Vagina (tissue), 2 donors: ENCODE data around the gene PPP1R13B. TPM values are rescaled to one million over a fixed set of nuclear protein-coding genes. Genes with fewer than 3 reads are reported as not detected.

Experiments
- DNase-seq, 2 donors: peaks; one replicate each; pipeline ENCODE4 v3.0.0-alpha.2; 2017; ENCODE audit errors: extremely low spot score in 2 of 2
- H3K27ac ChIP-seq: fragments of 200-600 bp; sonication (generic); one replicate; pipeline ENCODE4 v1.5.1; 2019
- H3K27me3 ChIP-seq: fragments of 200-600 bp; sonication (generic); one replicate; pipeline ENCODE4 v1.5.1; 2019
- H3K36me3 ChIP-seq, 2 donors: fragments of 200-600 bp; sonication (generic); one replicate each; pipeline ENCODE4 v1.5.1; 2017 to 2019
- H3K4me1 ChIP-seq: fragments of 200-600 bp; sonication (generic); one replicate; pipeline ENCODE4 v1.5.1; 2019
- H3K4me3 ChIP-seq, 2 donors: fragments of 200-600 bp; sonication (generic); 1 replicate in 1 of 2; 2 replicates in 1 of 2; pipeline ENCODE4 v1.5.1; 2016 to 2019
- H3K9me3 ChIP-seq: fragments of 200-600 bp; sonication (generic); one replicate; pipeline ENCODE4 v1.5.1; 2019
- POLR2A ChIP-seq, 2 donors: fragments of 450-650 bp; IDR thresholded peaks; one replicate each; pipeline ENCODE4 v1.6.1; 2017; ENCODE audit warnings: antibody characterized with exemption in 2 of 2, mild to moderate bottlenecking in 2 of 2, moderate library complexity in 2 of 2
- POLR2AphosphoS5 ChIP-seq, 2 donors: sonication (generic); formaldehyde crosslinking; IDR thresholded peaks; one replicate each; pipeline ENCODE4 v1.9.0; 2017; ENCODE audit warnings: antibody characterized with exemption in 2 of 2, mild to moderate bottlenecking in 2 of 2, low read depth in 1 of 2; ENCODE audit not compliant: insufficient read depth in 1 of 2
- intact Hi-C: fragments of 100-400 bp; cut with DNase I; formaldehyde crosslinking; loops from one replicate; pipeline ENCODE4 v1.15.1; 2023
- total RNA-seq: library from RNA; depleted of rRNA; stranded (reverse); fragments of >200 nt; gene quantifications from one replicate; pipeline ENCODE4 v1.2.3, GENCODE V29; 2016
- TF ChIP-seq, protein P1 (sequence below), 3 experiments: fragments of 450-650 bp in 2 of 3; fragments of 200-600 bp in 1 of 3; sonication (generic) in 1 of 3; IDR thresholded peaks; one replicate each; pipeline ENCODE4 v1.5.1; 2017 to 2019; ENCODE audit warnings: antibody characterized with exemption in 3 of 3, mild to moderate bottlenecking in 2 of 3, moderate library complexity in 2 of 3

The PPP1R13B gene
- total RNA-seq, 1 donor from 2014 or later: 34.1 TPM

- Histone ChIP-seq H3K27ac (no peak overlapping the region), H3K36me3 (no peaks in the 10 kb centered on the region), H3K27me3 (no peaks in the 10 kb centered on the region), H3K4me1 (no peaks in the 10 kb centered on the region), H3K9me3 (no peaks in the 10 kb centered on the region), H3K4me3 (no peak overlapping the region)
- no peak for DNase-seq
- no peak for TF ChIP-seq POLR2A (IDR thresholded peaks at IDR 0.05)
- TF ChIP-seq, protein P1, sequence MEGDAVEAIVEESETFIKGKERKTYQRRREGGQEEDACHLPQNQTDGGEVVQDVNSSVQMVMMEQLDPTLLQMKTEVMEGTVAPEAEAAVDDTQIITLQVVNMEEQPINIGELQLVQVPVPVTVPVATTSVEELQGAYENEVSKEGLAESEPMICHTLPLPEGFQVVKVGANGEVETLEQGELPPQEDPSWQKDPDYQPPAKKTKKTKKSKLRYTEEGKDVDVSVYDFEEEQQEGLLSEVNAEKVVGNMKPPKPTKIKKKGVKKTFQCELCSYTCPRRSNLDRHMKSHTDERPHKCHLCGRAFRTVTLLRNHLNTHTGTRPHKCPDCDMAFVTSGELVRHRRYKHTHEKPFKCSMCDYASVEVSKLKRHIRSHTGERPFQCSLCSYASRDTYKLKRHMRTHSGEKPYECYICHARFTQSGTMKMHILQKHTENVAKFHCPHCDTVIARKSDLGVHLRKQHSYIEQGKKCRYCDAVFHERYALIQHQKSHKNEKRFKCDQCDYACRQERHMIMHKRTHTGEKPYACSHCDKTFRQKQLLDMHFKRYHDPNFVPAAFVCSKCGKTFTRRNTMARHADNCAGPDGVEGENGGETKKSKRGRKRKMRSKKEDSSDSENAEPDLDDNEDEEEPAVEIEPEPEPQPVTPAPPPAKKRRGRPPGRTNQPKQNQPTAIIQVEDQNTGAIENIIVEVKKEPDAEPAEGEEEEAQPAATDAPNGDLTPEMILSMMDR (IDR thresholded peaks at IDR 0.05): no peak
- TF ChIP-seq POLR2AphosphoS5 (IDR thresholded peaks at IDR 0.05; ENCODE audit: insufficient read depth in 1 of 2, low read depth in 1 of 2): no peak
- intact Hi-C loops: loop anchor here (10.0 kb wide), 1 partner anchor 56 kb away; no protein-coding TSS in a partner anchor
Observed at GRCh38 chr14:103828315-103828967, 18.9 kb downstream of the PPP1R13B start.

GRCh38 chr14:103825101-103825500, 22.3 kb downstream of the PPP1R13B start:
- no peaks in the 10 kb centered on the region for H3K36me3 ChIP-seq
- DNase-seq: no peak
- no peak overlapping the region for H3K4me3 ChIP-seq
- TF ChIP-seq POLR2A (IDR thresholded peaks at IDR 0.05): no peak
- TF ChIP-seq, protein P1 (IDR thresholded peaks at IDR 0.05): no peak
- TF ChIP-seq POLR2AphosphoS5 (IDR thresholded peaks at IDR 0.05; ENCODE audit: insufficient read depth in 1 of 2, low read depth in 1 of 2): no peak
- no peaks in the 10 kb centered on the region for H3K9me3 ChIP-seq
- H3K27ac ChIP-seq: no peak overlapping the region
- no peaks in the 10 kb centered on the region for H3K27me3 ChIP-seq
- intact Hi-C loops: loop anchor here (10.0 kb wide), 1 partner anchor 60 kb away; no protein-coding TSS in a partner anchor
- peaks cover 10% of the 10 kb centered on the region for H3K4me1 ChIP-seq

DNA sequence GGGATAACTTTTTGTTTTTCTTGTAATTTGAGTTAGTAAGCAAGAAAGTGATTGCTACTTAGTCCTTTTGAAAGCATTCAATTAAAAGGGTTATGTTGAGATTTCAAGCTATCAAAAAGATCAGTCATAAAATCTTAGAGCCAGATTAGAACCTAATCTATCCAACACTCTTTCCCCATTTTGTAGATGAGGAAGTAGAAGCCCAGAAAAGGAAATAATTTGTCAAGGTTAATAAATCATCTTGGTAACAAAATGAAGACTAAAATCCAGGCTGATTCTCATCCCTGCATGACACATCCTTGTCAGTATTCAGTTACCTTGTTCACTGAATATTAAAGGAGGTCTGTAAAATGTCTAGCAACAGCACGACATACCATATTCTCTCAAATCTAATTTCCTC, 26.5 kb downstream of the PPP1R13B start:
- Histone ChIP-seq H3K9me3 (no peaks in the 10 kb centered on the region), H3K27ac (no peak overlapping the region), H3K27me3 (no peaks in the 10 kb centered on the region), H3K4me1 (peaks cover 14% of the 10 kb centered on the region), H3K36me3 (no peaks in the 10 kb centered on the region), H3K4me3 (no peak overlapping the region)
- DNase-seq: no peak
- TF ChIP-seq POLR2AphosphoS5 (IDR thresholded peaks at IDR 0.05; ENCODE audit: insufficient read depth in 1 of 2, low read depth in 1 of 2): no peak
- TF ChIP-seq, protein P1 (IDR thresholded peaks at IDR 0.05): no peak
- intact Hi-C loops: loop anchor here (10.0 kb wide), 1 partner anchor 64 kb away; no protein-coding TSS in a partner anchor

- DNase-seq: no peak
- H3K4me3 ChIP-seq: no peak overlapping the region
- intact Hi-C loops: loop anchor here (10.0 kb wide), 1 partner anchor 64 kb away; no protein-coding TSS in a partner anchor
- H3K4me1 ChIP-seq: peaks cover 14% of the 10 kb centered on the region
- no peak overlapping the region for H3K27ac ChIP-seq
- no peaks in the 10 kb centered on the region for H3K9me3 ChIP-seq
- no peaks in the 10 kb centered on the region for H3K27me3 ChIP-seq
- TF ChIP-seq, protein P1 (IDR thresholded peaks at IDR 0.05): no peak
- TF ChIP-seq POLR2A (IDR thresholded peaks at IDR 0.05) (no peak), POLR2AphosphoS5 (IDR thresholded peaks at IDR 0.05; ENCODE audit: insufficient read depth in 1 of 2, low read depth in 1 of 2) (no peak)
- no peaks in the 10 kb centered on the region for H3K36me3 ChIP-seq
Observed at GRCh38 chr14:103820382-103820781, 27.0 kb downstream of the PPP1R13B start.
